A673 (cell line): ENCODE data around the gene NEUROD2. TPM values are rescaled to one million over a fixed set of nuclear protein-coding genes. Genes with fewer than 3 reads are reported as not detected.
A peak's percentile ranks its signal among the peaks of the same experiment; 100 is the strongest.

Experiments
- BruUV-seq: library from RNA; stranded (reverse); fragments of 400-500 nt; replicated peaks from 2 replicates; lab custom pipeline; 2021; lab: Mats Ljungman, UMichigan
- CTCF ChIA-PET: fragments of 300-600 bp; sonication (Branson Sonifier 250); formaldehyde crosslinking; loops from one replicate; lab custom pipeline; 2022; ENCODE audit warnings: antibody characterized with exemption; lab: Charles Lee
- POLR2A ChIA-PET: fragments of 300-600 bp; sonication (Branson Sonifier 250); formaldehyde crosslinking; loops from one replicate; lab custom pipeline; 2022; ENCODE audit warnings: antibody characterized with exemption; ENCODE audit not compliant: low non-redundant PET; lab: Charles Lee
- DNase-seq: peaks from one replicate; pipeline ENCODE4 v3.0.0-alpha.2; 2015; ENCODE audit warnings: low spot score
- H3K27ac ChIP-seq: fragments of 200-600 bp; sonication (generic); 2 replicates; pipeline ENCODE4 v1.5.1; 2016; ENCODE audit warnings: mixed run types, low read depth, mild to moderate bottlenecking, mixed read lengths, antibody characterized with exemption, low read length; ENCODE audit not compliant: poor library complexity, severe bottlenecking
- H3K27me3 ChIP-seq: fragments of 200-600 bp; sonication (generic); replicated peaks from 2 replicates; pipeline ENCODE4 v1.6.1; 2017; ENCODE audit warnings: mixed run types, low read depth, mild to moderate bottlenecking, mixed read lengths, antibody characterized with exemption, low read length; ENCODE audit not compliant: insufficient read depth, poor library complexity
- H3K36me3 ChIP-seq: fragments of 200-600 bp; sonication (generic); 2 replicates; pipeline ENCODE4 v1.6.1; 2016; ENCODE audit warnings: mixed run types, mild to moderate bottlenecking, mixed read lengths, antibody characterized with exemption, low read length; ENCODE audit not compliant: insufficient read depth, poor library complexity, severe bottlenecking
- H3K4me1 ChIP-seq: fragments of 200-600 bp; sonication (generic); 2 replicates; pipeline ENCODE4 v1.6.1; 2017; ENCODE audit warnings: mixed run types, mild to moderate bottlenecking, mixed read lengths, antibody characterized with exemption, low read length; ENCODE audit not compliant: insufficient read depth, poor library complexity, severe bottlenecking
- H3K4me3 ChIP-seq: fragments of 200-600 bp; sonication (generic); 2 replicates; pipeline ENCODE4 v1.5.1; 2016; ENCODE audit warnings: low read depth, mixed run types, mild to moderate bottlenecking, mixed read lengths, low read length; ENCODE audit not compliant: poor library complexity, severe bottlenecking
- H3K9me3 ChIP-seq: fragments of 200-600 bp; sonication (generic); 2 replicates; pipeline ENCODE4 v1.6.1; 2016; ENCODE audit warnings: mixed run types, low read depth, mild to moderate bottlenecking, mixed read lengths, antibody characterized with exemption, low read length; ENCODE audit not compliant: poor library complexity, severe bottlenecking
- EZH2 ChIP-seq: fragments of 200-600 bp; sonication (generic); IDR thresholded peaks from 2 replicates; pipeline ENCODE4 v1.6.1; 2017; ENCODE audit warnings: borderline replicate concordance, low read depth, mild to moderate bottlenecking, mixed read lengths, antibody characterized with exemption, low read length; ENCODE audit not compliant: poor library complexity, severe bottlenecking
- intact Hi-C: fragments of 100-400 bp; cut with micrococcal nuclease; formaldehyde crosslinking; loops from one replicate; pipeline ENCODE4 v1.10.0; 2022; ENCODE audit not compliant: unreplicated experiment
- total RNA-seq: library from RNA; stranded (reverse); gene quantifications from 2 replicates; pipeline ENCODE4 v1.2.3, GENCODE V29; 2021
- TF ChIP-seq, protein P1 (sequence below): fragments of 300-800, 200-600 bp; sonication (generic); conservative IDR thresholded peaks from 2 replicates; pipeline ENCODE4 v1.5.1; 2017; ENCODE audit warnings: low read depth, mild to moderate bottlenecking, antibody characterized with exemption, low read length, moderate library complexity, mixed read lengths

The NEUROD2 gene
- total RNA-seq, 1 experiment from 2014 or later: not detected

DNA sequence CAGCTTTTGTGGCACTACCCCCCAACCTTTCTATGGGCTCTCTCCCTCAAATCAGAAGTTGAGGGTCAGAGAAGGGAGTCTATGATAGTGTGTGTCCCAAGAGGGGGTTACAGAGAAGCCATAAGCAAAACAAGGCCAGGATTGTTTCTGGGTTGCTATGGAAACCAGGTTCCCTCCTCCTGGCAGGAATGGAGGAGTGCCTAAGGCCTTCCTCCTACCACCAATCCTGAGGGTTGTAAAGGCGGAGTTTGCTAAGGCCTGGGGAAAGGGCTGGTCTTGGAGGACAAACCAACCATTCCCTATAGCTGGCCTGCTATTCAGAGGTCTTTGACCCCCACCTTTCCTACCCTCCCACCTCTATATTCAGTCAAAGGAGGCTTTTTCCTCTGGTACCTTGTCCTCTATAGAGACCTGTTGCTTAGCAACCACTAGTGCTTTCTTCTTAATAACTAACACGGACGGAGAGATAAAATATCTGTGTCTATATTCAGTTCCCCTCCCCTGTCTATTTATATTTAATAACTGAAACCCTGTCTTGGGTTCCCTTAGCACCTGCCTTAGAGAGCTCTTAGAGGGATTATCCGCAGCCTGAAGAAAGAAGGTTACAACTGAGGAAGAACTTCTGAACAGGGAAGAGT, 43.4 kb downstream of the NEUROD2 start:
- no peak overlapping the region for H3K27ac ChIP-seq
- no peaks in the 10 kb centered on the region for H3K9me3 ChIP-seq
- H3K27me3 ChIP-seq: no peaks in the 10 kb centered on the region
- TF ChIP-seq, protein P1, sequence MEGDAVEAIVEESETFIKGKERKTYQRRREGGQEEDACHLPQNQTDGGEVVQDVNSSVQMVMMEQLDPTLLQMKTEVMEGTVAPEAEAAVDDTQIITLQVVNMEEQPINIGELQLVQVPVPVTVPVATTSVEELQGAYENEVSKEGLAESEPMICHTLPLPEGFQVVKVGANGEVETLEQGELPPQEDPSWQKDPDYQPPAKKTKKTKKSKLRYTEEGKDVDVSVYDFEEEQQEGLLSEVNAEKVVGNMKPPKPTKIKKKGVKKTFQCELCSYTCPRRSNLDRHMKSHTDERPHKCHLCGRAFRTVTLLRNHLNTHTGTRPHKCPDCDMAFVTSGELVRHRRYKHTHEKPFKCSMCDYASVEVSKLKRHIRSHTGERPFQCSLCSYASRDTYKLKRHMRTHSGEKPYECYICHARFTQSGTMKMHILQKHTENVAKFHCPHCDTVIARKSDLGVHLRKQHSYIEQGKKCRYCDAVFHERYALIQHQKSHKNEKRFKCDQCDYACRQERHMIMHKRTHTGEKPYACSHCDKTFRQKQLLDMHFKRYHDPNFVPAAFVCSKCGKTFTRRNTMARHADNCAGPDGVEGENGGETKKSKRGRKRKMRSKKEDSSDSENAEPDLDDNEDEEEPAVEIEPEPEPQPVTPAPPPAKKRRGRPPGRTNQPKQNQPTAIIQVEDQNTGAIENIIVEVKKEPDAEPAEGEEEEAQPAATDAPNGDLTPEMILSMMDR: no peak
- TF ChIP-seq EZH2: no peak
- no peak overlapping the region for H3K4me3 ChIP-seq
- no peak for DNase-seq
- H3K36me3 ChIP-seq: no peaks in the 10 kb centered on the region
- H3K4me1 ChIP-seq: no peaks in the 10 kb centered on the region
- ChIA-PET CTCF (no interaction called here), POLR2A (no interaction called here)
- no TSS peak for BruUV-seq
- intact Hi-C loops: no loop called here

GRCh38 chr17:39563476-39563875, 44.2 kb downstream of the NEUROD2 start:
- H3K27me3 ChIP-seq: no peaks in the 10 kb centered on the region
- ChIA-PET CTCF (interaction anchor here (0.5 kb wide), 1 partner anchor 960 kb away, joined by 4 read pairs; no protein-coding TSS in a partner anchor), POLR2A (no interaction called here)
- H3K4me3 ChIP-seq: no peak overlapping the region
- DNase-seq: peak; percentile 29
- no peak overlapping the region for H3K27ac ChIP-seq
- no peaks in the 10 kb centered on the region for H3K4me1 ChIP-seq
- no peaks in the 10 kb centered on the region for H3K36me3 ChIP-seq
- H3K9me3 ChIP-seq: no peaks in the 10 kb centered on the region
- intact Hi-C loops: no loop called here
- TF ChIP-seq EZH2: no peak
- TF ChIP-seq, protein P1: no peak
- no TSS peak for BruUV-seq

DNA sequence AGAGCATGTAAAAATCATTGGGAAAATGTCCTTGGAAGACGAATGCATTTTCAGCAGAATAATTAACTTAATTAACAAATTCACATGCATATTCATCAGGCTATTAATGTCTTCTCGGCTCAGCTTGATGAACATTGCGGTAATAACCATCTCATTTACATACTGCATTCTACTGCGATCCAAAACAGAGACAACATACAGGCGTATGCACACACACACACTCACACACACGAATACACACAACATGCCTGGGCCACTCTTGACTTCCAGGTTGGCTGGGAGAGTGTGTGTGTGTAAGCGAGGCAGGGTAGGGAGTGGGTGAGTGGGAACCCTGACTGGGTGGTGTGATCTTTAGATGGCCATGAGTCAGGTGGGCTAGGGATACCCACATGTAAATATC, 44.7 kb downstream of the NEUROD2 start:
- H3K4me1 ChIP-seq: no peaks in the 10 kb centered on the region
- H3K36me3 ChIP-seq: no peaks in the 10 kb centered on the region
- TF ChIP-seq EZH2: no peak
- TF ChIP-seq, protein P1: no peak
- ChIA-PET CTCF (interaction anchor here (0.5 kb wide), 1 partner anchor 960 kb away, joined by 4 read pairs; no protein-coding TSS in a partner anchor), POLR2A (no interaction called here)
- H3K27me3 ChIP-seq: no peaks in the 10 kb centered on the region
- no peak overlapping the region for H3K27ac ChIP-seq
- no peak overlapping the region for H3K4me3 ChIP-seq
- intact Hi-C loops: no loop called here
- H3K9me3 ChIP-seq: no peaks in the 10 kb centered on the region
- DNase-seq: no peak
- BruUV-seq: no TSS peak
